Fibroblast of the aortic adventitia (primary cell): ENCODE data around the gene ABCC11. TPM values are rescaled to one million over a fixed set of nuclear protein-coding genes. Genes with fewer than 3 reads are reported as not detected.

Experiments used
- DNase-seq: peaks from one replicate; pipeline ENCODE4 v3.0.0-alpha.2; 2010; ENCODE audit warnings: low read depth
- H3K4me3 ChIP-seq: 2 replicates; pipeline ENCODE4 v1.5.1; 2011; ENCODE audit warnings: low read depth, mild to moderate bottlenecking, control low read depth, low read length, moderate library complexity
- total RNA-seq: library from RNA; depleted of rRNA; stranded (reverse); fragments of >200 nt; gene quantifications from 2 replicates; pipeline ENCODE4 v1.2.3, GENCODE V29; 2012; ENCODE audit warnings: low replicate concordance
- TF ChIP-seq, protein P1 (sequence below): IDR thresholded peaks from 2 replicates; pipeline ENCODE4 v1.5.1; 2011; ENCODE audit warnings: mild to moderate bottlenecking, low read length, control low read depth, inconsistent platforms; ENCODE audit not compliant: insufficient read depth

The ABCC11 gene
- total RNA-seq, 1 donor = 0.09 TPM

DNA sequence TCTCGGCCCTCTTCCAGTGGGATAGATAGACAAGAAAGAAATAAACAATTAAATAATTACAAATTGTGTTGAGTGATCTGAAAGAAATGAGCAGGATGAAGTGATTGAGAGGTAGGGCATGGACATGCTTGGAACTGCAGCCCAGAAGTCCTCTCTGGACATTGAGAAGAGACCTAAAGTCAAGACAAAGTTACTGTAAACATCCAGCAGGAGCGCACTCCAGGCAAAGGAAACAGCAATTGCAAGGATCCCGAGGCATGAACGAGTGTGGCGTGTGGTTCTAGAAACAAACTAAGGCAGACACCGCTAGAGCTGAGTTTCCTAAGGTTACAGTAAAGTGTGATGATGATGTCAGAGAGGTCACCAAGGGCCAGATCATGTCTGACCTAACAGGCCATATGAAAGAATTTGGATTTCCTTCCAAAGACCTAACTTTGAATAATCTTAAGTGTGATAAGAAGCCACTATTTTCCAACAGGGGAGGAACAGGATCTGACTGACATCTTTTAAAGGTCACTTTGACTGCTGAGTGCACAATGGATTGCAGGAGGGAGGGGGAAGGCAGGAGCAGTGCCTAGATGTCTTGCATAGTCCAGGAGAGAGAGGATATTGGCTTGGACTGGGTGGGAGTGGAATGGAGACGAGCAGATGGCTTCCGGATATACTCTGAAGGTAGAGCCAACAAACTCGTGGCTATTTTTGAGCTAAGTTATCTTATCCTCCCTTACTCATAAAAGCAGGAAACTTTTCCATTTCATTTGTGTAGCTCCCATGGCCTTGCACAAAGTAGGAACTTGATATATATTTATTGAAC, 110.6 kb downstream of the ABCC11 start:
- H3K4me3 ChIP-seq = no peak overlapping the region
- DNase-seq = peak; percentile 75
- TF ChIP-seq, protein P1, sequence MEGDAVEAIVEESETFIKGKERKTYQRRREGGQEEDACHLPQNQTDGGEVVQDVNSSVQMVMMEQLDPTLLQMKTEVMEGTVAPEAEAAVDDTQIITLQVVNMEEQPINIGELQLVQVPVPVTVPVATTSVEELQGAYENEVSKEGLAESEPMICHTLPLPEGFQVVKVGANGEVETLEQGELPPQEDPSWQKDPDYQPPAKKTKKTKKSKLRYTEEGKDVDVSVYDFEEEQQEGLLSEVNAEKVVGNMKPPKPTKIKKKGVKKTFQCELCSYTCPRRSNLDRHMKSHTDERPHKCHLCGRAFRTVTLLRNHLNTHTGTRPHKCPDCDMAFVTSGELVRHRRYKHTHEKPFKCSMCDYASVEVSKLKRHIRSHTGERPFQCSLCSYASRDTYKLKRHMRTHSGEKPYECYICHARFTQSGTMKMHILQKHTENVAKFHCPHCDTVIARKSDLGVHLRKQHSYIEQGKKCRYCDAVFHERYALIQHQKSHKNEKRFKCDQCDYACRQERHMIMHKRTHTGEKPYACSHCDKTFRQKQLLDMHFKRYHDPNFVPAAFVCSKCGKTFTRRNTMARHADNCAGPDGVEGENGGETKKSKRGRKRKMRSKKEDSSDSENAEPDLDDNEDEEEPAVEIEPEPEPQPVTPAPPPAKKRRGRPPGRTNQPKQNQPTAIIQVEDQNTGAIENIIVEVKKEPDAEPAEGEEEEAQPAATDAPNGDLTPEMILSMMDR = no peak

DNA sequence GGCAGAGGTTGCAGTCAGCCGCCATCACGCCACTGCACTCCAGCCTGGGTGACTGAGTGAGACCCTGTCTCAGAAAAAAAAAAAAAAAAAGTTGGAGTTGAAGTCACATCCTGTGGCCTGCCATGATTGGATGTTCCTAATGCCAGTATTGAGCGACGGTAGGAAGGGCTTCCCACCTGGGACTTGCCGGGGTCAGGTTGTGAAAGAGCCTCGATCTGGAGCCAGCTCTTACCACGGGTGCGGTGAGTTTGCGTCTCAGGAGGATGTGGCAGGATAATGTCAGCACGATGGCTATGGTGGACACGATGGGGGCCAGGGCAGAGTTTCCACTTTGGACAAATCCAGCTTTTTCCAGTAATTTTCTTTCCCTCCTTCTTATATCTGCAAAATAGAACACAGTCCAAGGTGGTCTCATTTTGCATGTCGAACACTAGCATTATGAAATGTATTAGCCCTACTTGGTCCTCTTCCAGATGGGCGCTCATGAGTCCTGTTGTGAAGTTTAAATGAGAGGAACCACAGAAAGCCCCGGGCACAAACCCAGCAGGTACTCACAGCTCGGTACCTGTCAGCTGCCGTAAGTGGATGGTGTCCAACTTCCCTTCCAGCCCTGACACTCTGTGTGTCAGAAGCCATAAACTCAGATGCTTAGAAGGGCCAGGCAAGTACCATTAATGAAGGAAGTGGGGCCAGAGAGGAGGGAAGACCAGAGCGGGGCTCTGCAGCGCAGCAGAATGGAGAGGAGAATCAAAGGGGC, 113.7 kb downstream of the ABCC11 start:
- H3K4me3 ChIP-seq = no peak overlapping the region
- TF ChIP-seq, protein P1 = no peak
- no peak for DNase-seq

DNA sequence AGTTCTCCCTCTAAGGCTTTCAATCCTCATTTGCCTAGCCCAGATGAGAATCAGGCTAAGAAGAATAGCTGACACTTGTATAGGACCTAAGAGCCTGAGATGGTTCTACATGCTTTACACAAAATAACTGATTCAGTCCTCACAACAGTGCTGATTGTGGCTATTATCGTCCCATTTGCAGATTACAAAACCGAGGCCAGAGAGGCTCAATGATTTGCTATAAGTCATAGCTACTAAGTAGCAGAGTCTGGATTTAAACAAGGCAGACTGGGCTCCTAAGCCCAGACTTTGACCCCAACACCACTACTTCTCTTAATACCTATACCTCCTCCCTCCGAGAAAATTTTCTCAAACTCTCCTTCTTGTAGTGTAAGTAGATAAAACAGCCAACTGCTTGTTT, 114.6 kb downstream of the ABCC11 start:
- no peak overlapping the region for H3K4me3 ChIP-seq
- no peak for DNase-seq
- TF ChIP-seq, protein P1 = no peak

DNA sequence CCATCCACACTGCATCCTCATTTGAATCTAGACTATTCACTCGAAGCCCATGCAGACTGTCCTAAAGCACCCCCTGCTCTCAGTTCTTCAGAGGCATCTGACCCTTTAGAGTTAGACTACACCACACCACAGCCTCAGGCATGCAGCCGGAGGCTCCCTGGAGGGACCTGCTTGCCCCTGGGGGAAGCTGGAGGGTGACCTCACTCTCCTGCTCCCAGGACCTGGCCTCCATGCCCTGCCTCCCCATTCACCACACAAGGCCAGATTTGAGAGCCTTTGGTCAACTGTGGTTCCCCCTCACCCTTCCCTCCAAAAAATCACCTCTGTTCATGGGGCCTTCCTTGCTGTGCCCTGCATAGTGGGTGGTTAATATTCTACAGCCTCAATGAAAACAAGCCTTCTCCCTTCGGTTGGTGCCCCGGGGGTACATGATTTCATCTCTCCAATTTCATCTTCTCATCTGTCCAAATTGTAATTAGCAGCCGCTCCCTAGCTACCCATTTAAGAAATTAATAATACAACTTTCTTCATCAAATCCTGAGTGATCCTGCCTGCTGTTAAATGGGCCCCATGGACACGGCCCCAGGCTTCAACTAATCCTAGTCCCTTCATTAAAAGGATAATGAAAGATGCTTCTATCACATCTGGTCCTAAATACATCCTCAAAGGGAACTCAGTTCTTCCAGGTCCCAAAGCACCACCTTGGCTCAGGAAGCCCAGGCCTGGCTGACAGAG, 116.0 kb downstream of the ABCC11 start:
- no peak for DNase-seq
- TF ChIP-seq, protein P1 = no peak
- no peak overlapping the region for H3K4me3 ChIP-seq

DNA sequence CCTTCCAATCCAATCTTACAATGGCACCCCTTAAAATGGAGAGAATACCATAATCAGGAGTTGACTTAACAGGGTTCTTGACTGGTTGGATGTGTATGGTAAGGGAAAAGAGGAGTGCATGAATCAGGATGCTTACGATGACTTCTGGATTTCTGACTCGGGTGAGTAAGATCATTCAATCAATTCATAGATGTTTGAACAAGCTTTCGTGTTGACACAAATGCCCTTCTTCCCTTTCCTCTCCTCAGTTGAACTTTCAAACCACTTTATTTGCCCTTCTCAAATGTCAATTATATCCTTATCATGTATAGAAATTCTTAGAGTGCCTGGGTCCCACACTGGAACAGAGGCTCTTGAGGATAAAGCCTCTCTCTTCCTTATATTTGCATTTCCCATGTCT, 117.4 kb downstream of the ABCC11 start:
- TF ChIP-seq, protein P1 = no peak
- DNase-seq = no peak
- H3K4me3 ChIP-seq = no peak overlapping the region

DNA sequence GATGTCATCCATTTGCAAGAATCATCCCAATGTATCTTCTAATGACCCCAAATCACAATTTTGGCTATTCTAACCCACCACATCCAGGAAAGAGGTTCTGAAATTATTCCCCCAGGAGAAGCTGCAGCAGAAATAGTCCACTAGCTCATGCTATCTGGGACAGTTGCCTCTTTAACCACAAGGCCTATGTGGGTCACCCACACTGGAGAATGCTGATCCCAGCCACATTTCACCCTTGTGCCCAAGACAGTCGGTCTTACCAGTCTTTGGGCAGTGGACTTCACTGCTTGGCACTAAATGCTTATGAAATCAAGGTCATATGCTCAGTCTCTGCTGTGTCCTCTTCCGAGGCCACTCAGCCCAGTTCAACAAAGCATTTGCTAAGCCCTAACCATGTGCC, 118.6 kb downstream of the ABCC11 start:
- DNase-seq = no peak
- H3K4me3 ChIP-seq = no peak overlapping the region
- TF ChIP-seq, protein P1 = no peak
